HG03280 (cell line): Measurements from ENCODE around the gene CEBPZ.
"Not testable (repeated sequence)": the region's sequence is repeated elsewhere in the genome, so short reads cannot be mapped to it uniquely, and the experiment has no call there.

ENCODE experiments used
- ATAC-seq: cut with Tn5 transposase; IDR thresholded peaks from one replicate; pipeline ENCODE4 v1.9.1; 2021; ENCODE audit warnings: mild to moderate bottlenecking, moderate library complexity; ENCODE audit not compliant: unreplicated experiment

CEBPZ gene, protein sequence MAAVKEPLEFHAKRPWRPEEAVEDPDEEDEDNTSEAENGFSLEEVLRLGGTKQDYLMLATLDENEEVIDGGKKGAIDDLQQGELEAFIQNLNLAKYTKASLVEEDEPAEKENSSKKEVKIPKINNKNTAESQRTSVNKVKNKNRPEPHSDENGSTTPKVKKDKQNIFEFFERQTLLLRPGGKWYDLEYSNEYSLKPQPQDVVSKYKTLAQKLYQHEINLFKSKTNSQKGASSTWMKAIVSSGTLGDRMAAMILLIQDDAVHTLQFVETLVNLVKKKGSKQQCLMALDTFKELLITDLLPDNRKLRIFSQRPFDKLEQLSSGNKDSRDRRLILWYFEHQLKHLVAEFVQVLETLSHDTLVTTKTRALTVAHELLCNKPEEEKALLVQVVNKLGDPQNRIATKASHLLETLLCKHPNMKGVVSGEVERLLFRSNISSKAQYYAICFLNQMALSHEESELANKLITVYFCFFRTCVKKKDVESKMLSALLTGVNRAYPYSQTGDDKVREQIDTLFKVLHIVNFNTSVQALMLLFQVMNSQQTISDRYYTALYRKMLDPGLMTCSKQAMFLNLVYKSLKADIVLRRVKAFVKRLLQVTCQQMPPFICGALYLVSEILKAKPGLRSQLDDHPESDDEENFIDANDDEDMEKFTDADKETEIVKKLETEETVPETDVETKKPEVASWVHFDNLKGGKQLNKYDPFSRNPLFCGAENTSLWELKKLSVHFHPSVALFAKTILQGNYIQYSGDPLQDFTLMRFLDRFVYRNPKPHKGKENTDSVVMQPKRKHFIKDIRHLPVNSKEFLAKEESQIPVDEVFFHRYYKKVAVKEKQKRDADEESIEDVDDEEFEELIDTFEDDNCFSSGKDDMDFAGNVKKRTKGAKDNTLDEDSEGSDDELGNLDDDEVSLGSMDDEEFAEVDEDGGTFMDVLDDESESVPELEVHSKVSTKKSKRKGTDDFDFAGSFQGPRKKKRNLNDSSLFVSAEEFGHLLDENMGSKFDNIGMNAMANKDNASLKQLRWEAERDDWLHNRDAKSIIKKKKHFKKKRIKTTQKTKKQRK

DNA sequence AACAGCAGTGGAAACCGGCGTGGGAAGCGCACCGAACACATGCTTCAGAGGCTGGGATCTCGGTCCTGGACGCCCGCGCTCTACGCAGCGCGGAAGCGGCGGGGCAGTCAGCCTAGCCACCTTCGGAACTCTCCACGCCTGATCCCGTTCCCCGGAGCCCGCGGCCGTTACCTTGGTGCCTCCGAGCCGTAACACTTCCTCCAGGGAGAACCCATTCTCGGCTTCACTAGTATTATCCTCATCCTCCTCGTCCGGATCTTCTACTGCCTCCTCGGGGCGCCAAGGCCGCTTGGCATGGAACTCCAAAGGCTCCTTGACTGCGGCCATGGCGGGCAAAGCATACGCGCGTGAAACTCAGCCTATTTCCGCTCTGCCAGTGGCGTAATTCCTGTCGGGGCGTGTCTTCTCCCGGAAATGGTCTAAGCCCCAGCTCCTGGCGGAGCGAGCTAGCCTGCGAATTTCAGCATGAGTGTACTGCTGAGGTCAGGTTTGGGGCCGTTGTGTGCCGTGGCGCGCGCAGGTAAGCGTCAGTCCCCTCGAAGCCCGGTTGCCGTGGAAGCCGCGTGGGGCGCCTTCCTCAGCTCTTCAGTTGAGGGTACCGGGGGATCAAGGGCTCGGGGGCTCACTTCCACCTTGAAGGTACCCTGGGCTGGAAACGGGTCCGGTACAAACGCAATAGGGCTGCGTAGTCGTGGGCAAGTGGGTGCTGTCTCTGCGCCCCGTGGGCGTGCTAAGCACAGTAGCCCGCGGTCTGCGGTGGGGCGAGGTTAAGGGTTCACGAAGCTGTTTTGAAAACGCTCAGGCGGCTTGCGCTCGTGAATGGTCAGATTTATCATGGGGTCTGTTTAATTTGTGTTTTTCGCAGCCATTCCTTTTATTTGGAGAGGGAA is at the start of gene CEBPZ, which contains the start of gene NDUFAF7:
Gene CEBPZ, minus strand, starts transcription at position 356 of the 890 bp plus-strand sequence. Its CDS starts 29 bp downstream, at position 327.
Gene NDUFAF7, plus strand, starts transcription at position 418 of the 890 bp plus-strand sequence. Its CDS starts 48 bp downstream, at position 466.
- peak; percentile 89 for ATAC-seq

DNA sequence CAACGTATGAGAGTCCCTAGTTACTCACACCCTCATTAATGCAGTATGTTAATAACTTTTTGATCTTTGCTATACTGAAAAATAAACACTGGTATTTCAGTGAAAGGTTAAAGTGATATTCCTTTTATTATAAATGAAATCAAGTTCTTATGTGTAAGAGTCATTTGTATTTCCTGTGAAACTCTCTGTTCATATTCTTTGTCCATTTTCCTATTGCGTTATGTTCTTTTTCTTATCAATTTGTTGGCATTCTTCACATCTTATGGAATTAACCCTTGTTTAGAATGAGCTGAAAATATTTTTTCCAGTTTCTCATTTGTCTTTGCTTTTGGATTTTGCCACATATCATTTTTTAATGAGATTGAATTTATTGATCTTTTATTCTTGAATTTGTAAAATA is 44.9 kb upstream of the CEBPZ start:
- no peak for ATAC-seq

DNA sequence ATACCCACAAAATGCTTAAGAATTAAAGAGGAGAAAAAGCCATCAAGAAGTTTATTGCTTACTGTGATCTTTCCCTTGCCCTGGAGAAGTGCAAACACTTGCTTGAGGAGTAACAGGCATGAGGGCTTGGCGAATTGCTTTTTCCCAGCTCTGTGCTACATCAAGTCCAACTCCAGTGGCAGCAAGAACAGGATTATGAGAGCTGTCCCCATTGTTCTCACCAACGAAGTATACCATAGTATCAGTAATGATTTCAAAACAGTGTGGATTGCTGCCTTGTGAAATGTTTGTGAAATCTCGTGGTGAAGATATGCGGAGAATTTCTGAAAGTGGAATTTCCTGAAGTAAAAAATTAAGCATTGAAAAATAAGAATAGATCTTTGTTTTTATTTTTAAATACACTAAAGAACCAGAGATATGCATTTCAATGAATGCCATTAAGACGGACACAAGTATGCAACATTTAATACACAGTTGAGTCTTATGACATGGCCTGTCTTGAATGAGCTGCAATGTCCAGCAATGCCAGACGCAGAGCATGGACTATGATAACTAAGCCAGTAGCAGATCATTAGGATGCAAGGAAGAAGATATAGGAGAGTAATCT is 43.1 kb upstream of the CEBPZ start:
- no peak for ATAC-seq

DNA sequence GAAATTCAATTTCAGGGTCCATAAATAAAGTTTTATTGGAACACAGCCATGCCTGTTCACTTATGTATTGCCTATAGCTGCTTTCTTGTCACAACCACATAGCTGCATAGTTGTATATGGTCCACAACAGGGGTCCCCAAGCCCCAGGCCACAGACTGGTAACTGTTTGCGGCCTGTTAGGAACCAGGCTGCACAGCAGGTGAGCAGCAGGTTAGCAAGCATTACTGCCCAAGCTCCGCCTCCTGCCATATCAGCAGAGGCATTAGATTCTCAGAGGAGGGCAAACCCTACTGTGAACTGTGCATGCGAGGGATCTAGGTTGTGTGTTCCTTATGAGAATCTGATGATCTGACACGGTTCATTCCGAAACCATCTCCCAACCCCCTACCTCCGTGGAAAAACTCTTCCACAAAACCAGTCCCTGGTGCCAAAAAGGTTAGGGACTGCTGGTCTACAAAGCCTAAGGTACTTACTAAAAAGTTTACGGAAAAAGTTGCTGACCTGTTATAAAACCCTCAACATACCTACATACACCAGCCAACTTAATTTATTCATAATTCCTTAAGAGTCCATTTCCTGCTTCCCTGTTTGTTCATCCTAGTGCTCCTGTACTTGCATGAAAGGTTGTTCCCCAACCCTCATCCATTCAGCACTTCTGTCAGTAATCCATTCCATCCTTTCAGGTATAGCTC is 40.1 kb upstream of the CEBPZ start:
- ATAC-seq: no peak

DNA sequence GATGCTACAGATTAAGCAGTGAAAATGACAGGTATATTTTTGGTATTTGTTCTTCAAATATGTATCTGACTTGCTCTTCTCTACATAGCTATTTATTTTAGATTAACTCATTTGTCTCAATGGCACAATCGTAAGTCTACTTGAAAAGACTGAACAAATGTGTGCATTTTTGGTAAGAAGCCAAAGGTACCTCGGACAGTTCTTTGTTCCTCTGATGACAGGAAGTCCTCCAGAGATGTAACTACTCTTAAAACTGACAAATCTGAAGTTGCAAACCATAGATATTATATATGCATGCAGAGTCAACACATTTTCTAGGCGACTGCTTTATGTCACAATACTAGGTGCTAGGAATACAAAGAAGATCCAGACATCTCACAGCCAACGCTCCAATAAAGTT is 36.7 kb upstream of the CEBPZ start:
- no peak for ATAC-seq

DNA sequence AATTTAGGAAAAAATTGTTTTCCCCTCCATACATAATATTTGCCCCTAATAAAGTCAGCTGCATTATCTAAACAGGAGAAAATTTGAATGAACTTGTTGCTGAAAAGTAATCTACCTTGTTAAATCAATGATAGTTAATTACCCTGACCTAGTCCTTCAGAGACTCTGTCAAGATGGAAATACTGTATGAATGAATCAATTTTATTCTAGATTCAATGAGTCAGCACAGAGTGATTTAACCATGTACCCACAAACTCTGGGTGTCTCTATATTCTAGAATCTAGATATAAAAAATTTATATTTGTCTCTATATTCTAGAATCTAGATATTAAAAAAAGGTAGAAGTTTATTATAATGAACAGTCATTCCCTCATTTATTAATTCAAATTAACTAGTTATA is 36.3 kb upstream of the CEBPZ start:
- no peak for ATAC-seq

DNA sequence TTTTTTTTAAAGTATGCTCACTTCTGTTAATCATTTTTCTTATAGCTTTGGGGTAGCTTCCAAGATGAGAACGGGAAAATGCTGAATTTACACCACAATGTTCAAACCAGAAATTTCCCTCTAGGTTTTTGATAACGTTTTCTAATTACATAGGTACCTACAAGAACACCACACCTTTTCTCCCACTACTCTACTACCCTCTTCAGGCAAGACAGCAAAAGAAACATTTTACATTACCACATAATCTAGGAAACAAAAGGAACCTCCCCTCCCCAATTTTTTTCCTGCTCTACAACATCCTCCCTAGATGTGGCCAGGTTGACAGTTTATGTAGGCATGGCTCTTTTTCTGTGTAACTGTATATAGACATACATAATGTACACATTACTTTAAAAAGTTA is 32.4 kb upstream of the CEBPZ start:
- no peak for ATAC-seq

DNA sequence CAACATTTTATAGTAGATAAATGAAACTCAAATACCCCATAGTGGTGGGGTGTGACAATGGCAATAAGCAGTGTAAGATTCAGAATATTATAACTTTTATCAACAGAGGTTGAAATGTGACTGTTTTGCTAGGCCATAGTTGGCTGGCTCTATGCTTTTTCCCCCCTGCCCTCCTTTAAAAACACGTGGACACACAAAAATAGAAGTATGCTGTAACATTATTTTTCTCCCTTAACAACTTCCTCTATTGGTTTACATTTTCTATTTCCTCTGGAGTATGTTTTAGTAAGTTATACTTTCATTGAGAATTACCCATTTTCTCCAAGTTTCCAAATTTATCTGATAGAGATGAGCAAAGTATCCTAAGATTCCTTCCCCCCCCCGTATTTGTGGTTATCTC is 31.1 kb upstream of the CEBPZ start:
- ATAC-seq: no peak

DNA sequence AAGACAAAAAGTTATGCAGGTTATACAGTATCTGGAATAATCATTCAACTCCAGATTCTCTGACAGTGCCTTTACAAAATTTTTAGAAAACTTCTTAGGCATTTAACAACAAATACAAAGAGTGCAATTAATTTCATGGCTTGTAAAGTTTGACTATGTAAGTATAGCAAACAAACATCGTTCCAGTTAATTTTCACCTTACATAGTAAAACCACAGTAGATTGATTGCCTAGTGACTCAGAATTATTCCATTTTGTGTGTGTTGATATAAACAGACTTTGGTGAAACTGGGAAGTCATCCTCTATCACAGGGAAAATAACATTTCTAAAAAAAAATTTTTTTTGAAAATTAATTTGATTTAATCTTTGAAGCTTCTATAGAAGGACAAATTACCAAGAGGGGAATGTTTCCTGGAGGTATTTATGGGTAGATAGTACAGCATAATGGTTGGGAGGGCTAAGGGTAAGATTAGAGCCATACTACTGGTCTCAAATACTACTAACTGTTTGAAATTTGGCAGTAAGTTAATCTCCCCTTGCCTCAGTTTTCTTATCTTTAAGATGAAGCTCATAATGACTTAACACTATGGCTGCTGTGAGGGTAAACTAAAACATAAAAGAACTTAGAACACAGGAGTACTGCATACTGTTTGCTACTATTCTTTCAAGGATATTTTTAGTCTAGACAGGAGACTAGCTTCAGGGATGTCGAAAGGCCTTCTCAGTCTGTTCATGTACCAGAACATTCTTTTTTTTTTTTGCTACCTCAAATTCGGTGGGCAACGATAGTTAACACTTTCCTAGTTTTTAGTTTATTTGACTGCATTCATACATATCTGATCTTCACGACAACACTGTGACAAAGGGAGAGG is 19.7 kb upstream of the CEBPZ start:
- ATAC-seq: no peak

DNA sequence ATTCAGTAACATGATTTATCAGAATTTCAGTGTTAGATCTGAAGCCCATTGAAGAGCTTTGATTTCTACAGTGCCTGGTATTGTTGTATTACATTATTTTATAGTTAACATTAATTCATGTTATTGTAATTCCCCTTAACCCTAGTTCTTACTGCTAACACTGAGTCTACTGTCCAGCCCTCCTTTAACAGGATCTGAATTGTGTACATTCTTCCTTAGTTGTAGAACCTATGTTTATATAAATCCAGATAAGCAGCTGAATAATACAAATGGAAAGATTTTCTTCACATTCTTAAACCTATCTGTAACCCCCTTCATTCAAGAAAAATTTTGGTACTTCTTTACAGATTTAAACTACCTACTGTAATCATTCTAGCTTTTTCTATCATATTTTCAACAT is 14.8 kb upstream of the CEBPZ start:
- no peak for ATAC-seq

DNA sequence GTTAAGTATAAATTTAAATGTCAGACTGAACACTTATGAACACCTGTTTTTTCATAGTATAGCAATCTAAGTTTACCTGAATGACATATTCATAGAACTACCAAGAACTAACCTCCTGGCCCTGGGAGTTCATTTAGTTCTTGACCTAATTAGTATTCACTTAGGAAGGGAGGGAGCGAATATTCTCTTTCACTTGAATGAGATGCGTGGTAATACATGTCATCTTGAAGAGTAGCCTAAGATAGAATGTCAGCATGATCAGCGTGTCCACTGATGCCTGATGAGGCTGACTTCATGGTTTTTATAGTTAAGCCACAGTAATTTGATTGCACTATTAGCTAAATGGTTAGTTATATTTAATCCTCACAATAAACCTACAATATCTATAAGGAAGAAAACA is 13.4 kb upstream of the CEBPZ start:
- no peak for ATAC-seq

DNA sequence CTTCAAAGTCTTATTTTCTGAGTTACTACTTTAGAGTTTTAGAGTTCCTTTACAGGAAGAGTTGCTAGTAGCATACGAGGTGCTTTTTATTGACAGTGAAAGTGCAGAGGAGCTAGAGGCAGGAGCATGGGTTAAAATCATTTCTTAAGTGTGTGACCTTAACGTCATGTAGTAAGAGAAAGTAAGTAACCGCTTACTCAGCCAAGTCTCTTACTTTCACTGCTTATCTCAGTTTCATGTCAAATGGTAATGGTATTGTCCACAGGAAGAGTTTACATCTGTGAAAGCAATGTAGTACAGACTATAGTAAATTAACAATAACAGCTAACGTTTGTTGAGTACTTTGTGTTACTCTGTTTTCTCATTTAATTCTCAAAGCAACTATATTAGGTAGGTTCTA is 12.6 kb upstream of the CEBPZ start:
- ATAC-seq: peak; percentile 90

DNA sequence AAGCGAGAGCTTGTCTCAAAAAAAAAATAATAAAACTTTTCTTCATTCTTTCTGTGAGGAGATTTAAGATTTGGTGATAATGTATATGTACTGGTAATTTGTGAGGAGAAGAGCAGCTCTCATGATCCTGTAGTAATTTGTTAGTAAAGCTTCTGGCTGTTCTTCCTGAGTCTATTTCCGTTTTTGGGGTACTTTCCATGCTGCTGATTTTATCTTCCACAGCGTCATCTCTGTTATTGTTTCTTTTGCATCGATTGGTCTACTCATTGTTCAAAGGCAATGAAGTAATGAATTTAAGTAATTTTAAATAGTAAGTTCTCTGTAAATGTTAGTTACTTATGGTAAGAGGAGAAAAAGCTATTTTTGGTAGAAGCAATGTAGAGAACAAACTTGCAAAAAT is 12.0 kb upstream of the CEBPZ start:
- ATAC-seq: no peak

DNA sequence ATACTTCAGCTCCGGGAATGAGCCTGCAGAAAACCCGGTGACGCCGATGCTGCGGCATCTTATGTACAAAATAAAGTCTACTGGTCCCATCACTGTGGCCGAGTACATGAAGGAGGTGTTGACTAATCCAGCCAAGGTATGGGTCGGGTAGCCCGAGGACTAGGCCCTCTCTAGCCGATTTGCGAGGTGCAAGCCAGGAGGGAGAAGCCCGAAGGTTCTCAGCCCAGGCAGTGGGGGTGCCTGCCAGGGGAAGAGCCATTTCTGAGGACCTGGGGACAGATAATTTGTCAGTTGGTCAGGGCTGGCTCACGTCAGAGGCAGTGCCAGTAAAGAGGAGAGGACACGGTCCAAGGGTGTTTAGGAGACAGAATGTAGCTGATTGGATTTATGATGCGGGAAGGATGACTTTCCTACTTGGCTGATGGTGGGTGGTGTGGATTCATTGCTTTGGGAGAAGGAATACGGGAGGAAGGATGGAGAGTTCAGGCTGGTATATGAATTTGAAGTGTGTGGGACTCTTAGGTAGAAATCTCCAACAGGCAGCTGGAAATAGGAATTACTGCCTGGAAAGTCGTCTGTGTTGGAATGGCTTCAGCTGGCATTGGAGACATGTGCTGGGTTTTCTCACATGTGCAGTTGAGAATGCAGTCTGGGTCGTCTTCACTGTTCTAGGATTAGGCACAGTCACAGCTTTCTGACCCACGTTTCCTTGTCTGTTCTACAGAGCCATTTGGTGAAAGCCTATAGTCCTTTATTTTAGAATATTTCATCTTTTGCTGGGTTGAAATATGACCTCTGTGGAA is 936 bp upstream of the CEBPZ start:
- no peak for ATAC-seq

DNA sequence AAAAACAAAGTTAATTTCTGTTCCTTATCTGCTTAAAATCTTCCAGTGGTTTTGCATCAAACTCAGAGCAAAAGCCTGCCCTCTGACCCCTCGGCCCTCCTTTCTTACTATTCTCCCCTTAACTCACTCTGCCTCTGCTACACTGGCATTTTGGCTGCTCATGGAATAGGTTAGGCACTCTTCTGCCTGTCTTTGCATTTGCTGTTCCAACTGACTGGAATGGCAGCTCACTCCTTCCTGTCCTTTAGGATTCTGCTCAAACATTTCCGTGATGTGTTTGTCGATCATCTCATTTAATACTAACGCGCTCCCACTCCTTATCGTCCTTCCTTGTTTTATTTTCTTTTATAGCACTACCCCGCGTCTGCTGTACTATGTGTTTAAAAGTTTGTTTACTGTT is 815 bp downstream of the CEBPZ start:
- ATAC-seq: no peak

DNA sequence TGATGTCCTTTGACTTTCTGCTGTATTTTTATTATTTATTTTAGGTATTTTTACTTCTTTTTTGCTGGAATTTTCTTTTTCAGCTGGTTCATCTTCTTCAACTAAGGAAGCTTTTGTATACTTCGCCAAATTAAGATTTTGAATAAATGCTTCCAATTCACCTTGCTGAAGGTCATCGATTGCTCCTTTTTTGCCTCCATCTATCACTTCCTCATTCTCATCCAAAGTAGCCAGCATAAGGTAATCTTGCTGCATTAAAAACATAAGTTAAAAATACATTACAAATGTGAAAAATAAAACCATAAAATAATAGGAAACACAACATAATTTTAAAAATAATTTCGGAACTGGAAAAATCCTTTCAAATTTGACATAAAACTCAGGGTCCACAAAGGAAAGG is 2.6 kb downstream of the CEBPZ start:
- no peak for ATAC-seq

DNA sequence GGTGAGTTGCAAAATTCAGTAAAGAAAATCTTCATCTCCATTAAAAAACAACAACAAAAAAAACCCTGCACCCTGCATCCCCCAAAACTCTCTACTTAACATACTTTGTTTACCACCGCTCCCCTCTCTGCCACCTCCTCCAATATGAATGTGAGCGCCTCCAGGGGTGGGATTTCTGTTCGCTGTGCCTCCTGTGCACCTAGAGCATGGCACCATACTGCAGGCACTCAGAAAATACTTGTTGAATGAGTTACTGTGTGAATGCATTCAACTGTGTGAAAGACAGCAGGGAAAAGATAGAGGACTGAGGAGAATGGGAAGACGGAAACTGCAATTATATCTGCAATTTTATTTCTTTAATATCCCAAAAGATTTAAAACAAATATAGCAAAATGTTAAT is 4.5 kb downstream of the CEBPZ start:
- ATAC-seq: no peak

DNA sequence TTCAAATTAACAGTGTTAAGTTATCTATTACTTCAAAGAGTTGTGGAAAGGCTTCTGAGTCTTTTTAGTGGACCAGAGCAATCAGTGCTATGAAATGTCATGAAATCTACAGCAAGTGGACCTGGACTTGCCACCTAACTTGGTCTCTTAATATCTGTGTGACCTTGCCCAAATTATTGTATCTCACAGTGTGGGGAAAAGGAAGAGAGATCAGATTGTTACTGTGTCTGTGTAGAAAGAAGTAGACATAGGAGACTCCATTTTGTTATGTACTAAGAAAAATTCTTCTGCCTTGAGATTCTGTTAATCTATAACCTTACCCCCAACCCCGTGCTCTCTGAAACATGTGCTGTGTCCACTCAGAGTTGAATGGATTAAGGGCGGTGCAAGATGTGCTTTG is 6.3 kb downstream of the CEBPZ start:
- not testable (repeated sequence) for ATAC-seq
